Epithelial cell of esophagus (primary cell): Measurements from ENCODE around the gene CDCA7.
"Not testable (repeated sequence)": the region's sequence is repeated elsewhere in the genome, so short reads cannot be mapped to it uniquely, and the experiment has no call there.

Experiments
- DNase-seq: peaks from one replicate; pipeline ENCODE4 v3.0.0; 2010; ENCODE audit warnings: low read depth
- H3K4me3 ChIP-seq: 2 replicates; pipeline ENCODE4 v1.5.1; 2011; ENCODE audit warnings: mild to moderate bottlenecking, low read length, control low read depth
- CTCF ChIP-seq: IDR thresholded peaks from 2 replicates; pipeline ENCODE4 v1.5.1; 2011; ENCODE audit warnings: low read depth, mild to moderate bottlenecking, low read length, control low read depth, inconsistent platforms; ENCODE audit not compliant: insufficient read depth; ENCODE audit errors: missing control alignments

CDCA7 gene

GRCh38 chr2:173327421-173327820 lies 27.3 kb upstream of the CDCA7 start:
- DNase-seq = no peak
- TF ChIP-seq CTCF = no peak
- no peak overlapping the region for H3K4me3 ChIP-seq

GRCh38 chr2:173333003-173333402 lies 21.7 kb upstream of the CDCA7 start:
- H3K4me3 ChIP-seq, DNase-seq: not testable (repeated sequence)

- TF ChIP-seq CTCF = no peak
- H3K4me3 ChIP-seq = no peak overlapping the region
- DNase-seq = no peak
Observed at GRCh38 chr2:173339807-173340206, 14.9 kb upstream of the CDCA7 start.

- no peak for DNase-seq
- no peak for TF ChIP-seq CTCF
- H3K4me3 ChIP-seq = no peak overlapping the region
Observed at GRCh38 chr2:173343921-173344320, 10.8 kb upstream of the CDCA7 start.

- H3K4me3 ChIP-seq = no peak overlapping the region
- DNase-seq = no peak
- TF ChIP-seq CTCF = no peak
Observed at GRCh38 chr2:173346035-173346434, 8.6 kb upstream of the CDCA7 start.

GRCh38 chr2:173347305-173348168 lies 7.1 kb upstream of the CDCA7 start:
- H3K4me3 ChIP-seq = no peak overlapping the region
- no peak for TF ChIP-seq CTCF
- DNase-seq = no peak

GRCh38 chr2:173349287-173349686 lies 5.4 kb upstream of the CDCA7 start:
- H3K4me3 ChIP-seq = no peak overlapping the region
- no peak for TF ChIP-seq CTCF
- no peak for DNase-seq
